ENCODE results near the gene CTNNAL1. TPM values are rescaled to one million over a fixed set of nuclear protein-coding genes. Genes with fewer than 3 reads are reported as not detected.

CTNNAL1 gene
- total and polyA plus RNA-seq, 9 of the 15 experiments (the other 6 are each of a cell fraction or from before 2014, with no cell fraction given) = 23.2 to 78.0 (median 46.7) TPM

GRCh38 chr9:108934323-108934893 lies 78.9 kb downstream of the CTNNAL1 start, which contains the start of gene ABITRAM (continued):
- peak; percentile 90 for TF ChIP-seq PCBP1 (IDR thresholded peaks at IDR 0.05; ENCODE audit: low read depth, low read length, poor library complexity, severe bottlenecking)
- peak; percentile 82 for TF ChIP-seq ZNF740 (CRISPR knock-in tag; IDR thresholded peaks at IDR 0.05)
- no peak; a peak in 2 of 4 replicates for TF ChIP-seq ZNF740 (tag; IDR thresholded peaks at IDR 0.05)
- TF ChIP-seq ATF4 (CRISPR knock-in tag; IDR thresholded peaks at IDR 0.05) = peak; percentile 19; the same call in 1 of the 2 replicates
- TF ChIP-seq ZNF263 (CRISPR knock-in tag; IDR thresholded peaks at IDR 0.05; ENCODE audit: borderline replicate concordance) = no peak
- no peak for TF ChIP-seq CBFA2T3 (IDR thresholded peaks at IDR 0.05)

GRCh38 chr9:108933718-108934322 lies 79.5 kb downstream of the CTNNAL1 start, which contains the start of gene ELP1:
Gene ELP1, minus strand, starts transcription at chr9:108934124. Its CDS starts 2,978 bp downstream, at chr9:108931146.
- ATAC-seq (peak; percentile 95), DNase-seq (ENCODE audit: extremely low read depth in 1 of 4, low spot score in 3 of 4) (peak; percentile 90 to 97 (median 92)), FAIRE-seq (peak; percentile 92)
- Histone ChIP-seq H3K9me3 (replicated peaks; ENCODE audit: control insufficient read depth, insufficient read depth, low read depth, low read length) (no peaks in the 10 kb centered on the region), H3K27me3 (ENCODE audit: control insufficient read depth in 2 of 2, insufficient read depth in 2 of 2, low read length in 2 of 2) (no peaks in the 10 kb centered on the region), H3K4me3 (peak within 1 kb of the TSS; percentile 86), H3K27ac (ENCODE audit: extremely low read depth, low read depth, low read length) (peak within 1 kb of the TSS; percentile 79), H3K4me1 (replicated peaks in 1 of 2; ENCODE audit: control insufficient read depth in 2 of 2, insufficient read depth in 2 of 2, low read length in 2 of 2) (peaks cover 0 to 12% of the 10 kb centered on the region in 2 experiments; a peak in 4 of 5 replicates), H3K9ac (ENCODE audit: insufficient read depth in 1 of 2, low read depth in 2 of 2, low read length in 2 of 2) (peak within 1 kb of the TSS; percentile 83 to 94), H3K9me1 (ENCODE audit: control insufficient read depth, insufficient read depth, low read length) (no peaks in the 10 kb centered on the region), H3K36me3 (ENCODE audit: control insufficient read depth, insufficient read depth, low read length) (peaks cover 46% of the 10 kb centered on the region), H3K4me2 (ENCODE audit: insufficient read depth, low read length) (peak within 1 kb of the TSS; percentile 99), H2AFZ (ENCODE audit: low read depth, low read length) (peak within 1 kb of the TSS; percentile 97), H4K20me1 (replicated peaks; ENCODE audit: control insufficient read depth, insufficient read depth, low read length) (no peaks in the 10 kb centered on the region), H3K79me2 (ENCODE audit: control insufficient read depth, insufficient read depth, low read length) (peaks cover 47% of the 10 kb centered on the region)
- under 1% methylated on average over 45 of the region's 48 CpGs for WGBS (ENCODE audit: insufficient coverage, low coverage, missing lambda C conversion rate)
- CTCF ChIA-PET (ENCODE audit: low intra/inter-chr PET ratio) = no interaction called here
- POLR2A ChIA-PET = interaction anchor here (0.5 kb wide), 2 partner anchors 19 to 44 kb away, joined by 3 read pairs; no protein-coding TSS in a partner anchor
- BruUV-seq (replicated peaks) = no TSS peak
- in situ Hi-C loops (cut with MboI) = no loop called here
- intact Hi-C loops (cut with micrococcal nuclease) = loop anchor here (5.0 kb wide), 2 partner anchors 78 to 263 kb away; partner anchors contain the start of gene CTNNAL1
- TF ChIP-seq ZNF24 (IDR thresholded peaks at IDR 0.05) (peak; percentile 65; the same call in 1 of the 2 replicates), HSF4 (CRISPR knock-in tag; IDR thresholded peaks at IDR 0.05; ENCODE audit: borderline replicate concordance) (no peak), NR2F6 (CRISPR knock-in tag; IDR thresholded peaks at IDR 0.05) (no peak), FOXK1 (CRISPR knock-in tag; IDR thresholded peaks at IDR 0.05; ENCODE audit: borderline replicate concordance) (no peak), NFIC (IDR thresholded peaks at IDR 0.05) (peak; percentile 76), U2AF2 (optimal IDR thresholded peaks at IDR 0.05; ENCODE audit: low read depth, low read length) (no peak), ZNF277 (CRISPR knock-in tag; IDR thresholded peaks at IDR 0.05; ENCODE audit: borderline replicate concordance) (no peak), SRSF1 (IDR thresholded peaks at IDR 0.05; ENCODE audit: low read depth, low read length) (no peak), ZNF696 (CRISPR knock-in tag; conservative IDR thresholded peaks at IDR 0.05) (no peak), ZNF263 (CRISPR knock-in tag; IDR thresholded peaks at IDR 0.05; ENCODE audit: borderline replicate concordance) (no peak), HDAC2 (IDR thresholded peaks at IDR 0.05) (peak; percentile 75)
